Stimulated activated CD8-positive, alpha-beta memory T cell treated with anti-CD3 and anti-CD28 coated beads, Interleukin-4, amount 100 ng/mL, for 48 hours (primary cell): Measurements from ENCODE around the gene TMEM164.

Source experiments
- DNase-seq: peaks from one replicate; pipeline ENCODE4 v3.0.0-alpha.2; 2020

TMEM164 gene

GRCh38 chrX:110004215-110004614 is 1.3 kb downstream of the TMEM164 start:
- no peak for DNase-seq

- no peak for DNase-seq
These were observed 1.9 kb downstream of the TMEM164 start for GRCh38 chrX:110004731-110005369.

GRCh38 chrX:110006161-110006560 is 3.2 kb downstream of the TMEM164 start:
- DNase-seq: no peak

- no peak for DNase-seq
These were observed 4.0 kb downstream of the TMEM164 start for GRCh38 chrX:110006821-110007375.

DNA sequence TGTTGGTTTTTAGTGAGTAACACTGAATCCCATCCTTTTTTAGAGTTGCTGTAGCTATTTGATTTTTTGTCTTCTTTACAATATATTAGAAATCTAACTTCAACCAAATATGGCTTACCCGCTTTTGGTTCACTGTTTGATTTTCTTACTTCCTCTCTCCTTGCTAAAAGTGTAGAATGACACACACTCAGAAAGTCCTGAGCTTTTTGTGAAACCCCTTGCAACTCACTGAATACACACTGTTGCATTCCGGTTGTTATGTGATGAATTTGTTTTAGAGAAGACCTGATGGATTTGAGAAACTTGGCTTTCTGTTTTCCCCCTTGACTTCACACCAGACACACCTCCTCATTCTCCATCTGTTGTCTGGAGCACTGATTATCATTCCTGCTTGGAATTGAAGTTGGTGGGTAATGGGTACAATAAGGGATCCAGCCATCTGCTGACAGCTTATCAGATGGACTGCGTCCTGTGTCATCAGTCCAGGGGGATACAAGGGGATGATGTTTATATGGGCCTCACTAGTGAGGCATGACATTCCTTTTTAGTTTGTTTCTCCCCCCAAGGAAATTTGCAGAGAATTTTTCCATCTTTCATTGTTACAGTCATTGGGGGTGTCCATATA is 5.2 kb downstream of the TMEM164 start:
- no peak for DNase-seq

DNA sequence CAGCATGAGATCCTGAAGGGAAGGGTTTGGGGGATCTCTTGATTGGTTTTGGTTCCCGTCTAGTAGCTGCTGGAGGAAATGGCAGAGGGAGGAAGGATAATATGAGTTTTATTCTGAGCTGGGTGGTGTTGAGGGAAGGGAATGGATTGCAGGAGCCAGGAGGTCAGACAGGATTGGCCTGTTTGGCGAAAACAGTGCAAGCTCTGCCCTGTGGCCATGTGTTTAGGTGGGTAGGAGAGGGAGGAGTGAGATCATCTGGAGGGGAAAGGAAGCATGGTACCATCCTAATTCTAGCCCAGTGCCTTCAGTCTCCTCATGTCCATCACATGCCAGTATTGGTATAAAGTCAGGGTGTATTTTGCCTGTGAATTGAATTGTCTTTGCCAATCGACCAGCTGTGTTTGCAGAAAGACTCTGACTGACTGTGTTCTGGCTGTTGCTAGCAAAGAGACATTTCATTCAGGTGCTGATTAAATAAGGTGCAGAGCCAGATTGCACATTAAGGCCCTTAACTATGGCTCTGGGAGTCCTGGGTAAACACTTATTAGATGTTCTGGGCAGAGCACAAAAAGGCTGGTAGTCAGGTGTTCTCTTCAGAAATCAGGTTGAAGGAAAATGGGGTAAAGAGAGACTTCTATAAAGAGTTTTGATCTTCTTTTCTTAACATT is 10.0 kb downstream of the TMEM164 start:
- DNase-seq: no peak

DNA sequence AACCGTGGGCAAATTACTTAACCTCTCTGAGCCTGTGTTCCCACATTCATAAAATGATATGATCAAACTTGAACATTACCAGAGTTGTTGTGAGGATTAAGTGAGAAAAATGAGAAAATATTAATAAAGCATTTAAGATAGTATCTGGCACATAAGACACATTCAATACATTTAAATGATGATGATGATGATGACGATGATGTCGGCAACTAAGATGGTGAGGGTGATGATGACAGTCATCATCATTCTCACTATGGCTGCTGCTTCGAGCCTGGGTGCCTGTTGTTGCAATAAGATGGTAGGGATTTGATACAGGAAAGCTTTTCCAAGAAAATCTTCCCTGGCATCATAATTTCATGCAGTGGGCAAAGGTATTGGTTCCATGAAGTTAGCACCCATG is 11.1 kb downstream of the TMEM164 start:
- DNase-seq: no peak

DNA sequence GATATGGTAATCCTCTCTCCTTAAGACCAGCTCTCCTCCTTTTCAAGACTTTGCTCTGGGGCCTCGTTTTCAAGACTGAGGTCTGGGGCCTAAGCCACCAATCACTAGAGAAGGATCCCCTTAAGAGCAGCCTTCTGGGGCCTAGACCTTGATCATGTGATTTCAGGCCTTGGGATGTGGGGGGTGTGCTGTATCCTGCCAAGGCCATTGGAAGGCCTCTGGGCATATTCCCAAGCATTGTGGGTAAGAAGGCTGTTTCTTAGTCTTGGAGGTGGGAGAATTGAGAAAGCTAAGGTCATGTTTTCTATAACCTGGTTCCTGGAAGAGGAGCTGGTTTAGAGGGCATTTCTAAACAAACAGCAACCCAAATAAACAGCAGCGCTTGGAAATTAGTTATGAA is 12.1 kb downstream of the TMEM164 start:
- DNase-seq: no peak

GRCh38 chrX:110015915-110016314 is 13.0 kb downstream of the TMEM164 start:
- no peak for DNase-seq

GRCh38 chrX:110020536-110020935 is 17.6 kb downstream of the TMEM164 start:
- DNase-seq: no peak

GRCh38 chrX:110021258-110022022 is 18.5 kb downstream of the TMEM164 start:
- no peak for DNase-seq

GRCh38 chrX:110022599-110023448 is 19.9 kb downstream of the TMEM164 start:
- DNase-seq: no peak

DNA sequence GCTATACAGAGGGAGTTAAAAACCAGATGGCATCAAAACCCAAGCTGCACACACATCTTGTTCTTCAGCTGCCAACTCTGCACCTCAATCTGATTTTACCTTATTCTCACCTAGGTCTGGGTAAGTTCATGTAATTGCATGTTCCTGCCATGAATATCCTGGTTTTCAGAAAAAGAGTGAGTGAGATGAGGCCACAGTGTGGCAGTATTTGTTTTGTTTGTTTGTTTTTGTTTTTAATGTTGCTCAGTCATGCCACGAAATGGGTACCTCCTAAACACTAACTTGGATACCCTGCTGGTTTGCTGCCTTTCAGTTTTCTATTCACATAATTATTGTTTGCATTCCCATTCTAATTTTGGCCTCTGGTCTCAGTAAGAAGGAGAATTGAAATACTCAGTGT is 22.5 kb downstream of the TMEM164 start:
- DNase-seq: no peak

DNA sequence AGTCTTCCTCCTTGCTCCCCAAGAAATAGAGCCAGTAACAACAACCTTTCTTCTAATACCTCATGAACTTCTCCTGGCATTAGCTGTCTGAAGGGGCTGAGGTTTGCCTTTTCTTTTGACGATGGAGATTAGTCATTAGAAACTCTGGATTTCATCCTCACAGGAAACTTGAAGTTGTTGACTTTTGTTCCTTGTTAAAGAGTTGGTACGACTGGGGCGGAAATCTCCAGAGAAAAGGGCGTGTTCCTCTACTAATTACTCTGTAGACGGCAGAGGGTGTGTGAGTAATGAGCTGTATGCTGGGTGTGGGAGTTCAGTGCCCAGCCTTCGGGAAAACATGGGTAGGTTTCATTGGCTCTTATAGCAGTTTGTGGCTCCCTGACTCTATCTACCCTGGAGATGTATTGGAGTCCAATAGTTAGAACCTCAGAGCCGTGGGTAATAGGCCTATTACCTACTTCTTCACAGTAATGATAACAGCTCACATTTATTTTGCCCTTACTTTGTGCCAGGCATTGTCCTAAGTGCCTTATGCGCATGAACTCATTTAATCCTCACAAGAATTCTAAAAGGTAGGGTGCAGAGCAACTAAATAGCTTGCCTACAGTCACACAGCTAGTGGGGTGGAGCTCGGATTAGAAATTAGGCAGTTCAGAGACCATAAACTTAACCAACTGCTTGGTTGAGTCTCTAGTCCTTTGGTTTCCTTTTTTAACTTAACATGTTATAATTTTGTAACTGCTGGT is 23.4 kb downstream of the TMEM164 start:
- no peak for DNase-seq

- DNase-seq: no peak
These were observed 29.7 kb downstream of the TMEM164 start for GRCh38 chrX:110032534-110033147.

DNA sequence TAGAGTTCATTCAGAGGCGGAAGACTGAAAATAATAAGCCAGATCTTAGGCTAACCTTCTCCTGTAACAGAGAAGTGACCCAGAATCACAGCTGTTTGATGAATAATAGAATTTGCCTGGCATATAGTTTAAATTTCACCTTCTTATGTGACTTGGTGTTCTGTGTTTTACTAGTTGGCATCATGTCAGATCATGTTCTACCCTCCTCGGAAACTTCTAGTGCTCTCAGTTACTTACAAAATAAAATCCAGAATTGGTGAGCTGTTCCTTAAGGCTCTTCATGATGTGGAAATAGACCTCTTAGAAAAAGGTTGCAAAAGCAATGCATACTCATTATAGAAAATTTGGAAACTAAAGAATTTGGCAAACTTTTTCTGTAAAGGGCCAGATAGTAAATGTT is 31.1 kb downstream of the TMEM164 start:
- DNase-seq: no peak

DNA sequence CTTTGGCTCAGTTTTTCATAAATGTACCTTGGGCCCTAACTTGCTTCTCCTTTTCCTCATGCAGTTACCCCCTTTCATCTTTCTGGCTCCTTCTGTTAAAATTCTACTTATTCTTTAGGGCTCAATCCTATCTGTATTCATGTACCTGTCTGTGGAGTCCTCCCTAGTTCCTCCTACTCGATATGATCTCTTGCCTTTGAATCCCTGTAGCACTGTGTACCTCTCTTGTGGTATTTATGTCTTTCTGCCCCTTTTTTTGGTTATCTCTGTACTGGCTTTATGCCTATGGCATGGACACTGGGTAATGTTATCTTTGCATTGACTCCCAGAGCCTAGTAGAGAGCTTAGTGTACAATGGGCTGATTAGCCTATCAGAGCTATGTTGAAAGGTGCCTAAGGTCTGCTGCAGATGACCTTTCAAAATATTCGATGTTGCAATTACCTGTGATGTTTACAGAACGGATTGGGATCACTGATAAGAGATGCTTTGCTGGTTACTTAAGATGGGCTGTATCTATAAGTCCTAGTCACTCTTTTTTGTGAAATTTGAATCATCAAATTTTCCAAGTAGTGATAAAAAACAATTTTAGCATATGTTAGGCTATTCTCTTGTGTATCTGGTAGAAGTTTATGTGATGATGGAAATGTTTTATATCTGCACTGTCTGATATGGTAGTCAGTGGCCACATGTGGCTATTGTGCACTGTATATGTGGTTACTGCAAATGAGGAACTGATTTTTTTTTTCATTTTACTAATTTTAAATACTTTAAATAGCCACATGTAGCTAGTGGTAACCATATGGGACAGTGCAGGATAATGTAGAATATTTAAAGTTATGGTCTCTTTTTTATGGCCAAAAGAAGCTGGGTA is 33.5 kb downstream of the TMEM164 start:
- no peak for DNase-seq

DNA sequence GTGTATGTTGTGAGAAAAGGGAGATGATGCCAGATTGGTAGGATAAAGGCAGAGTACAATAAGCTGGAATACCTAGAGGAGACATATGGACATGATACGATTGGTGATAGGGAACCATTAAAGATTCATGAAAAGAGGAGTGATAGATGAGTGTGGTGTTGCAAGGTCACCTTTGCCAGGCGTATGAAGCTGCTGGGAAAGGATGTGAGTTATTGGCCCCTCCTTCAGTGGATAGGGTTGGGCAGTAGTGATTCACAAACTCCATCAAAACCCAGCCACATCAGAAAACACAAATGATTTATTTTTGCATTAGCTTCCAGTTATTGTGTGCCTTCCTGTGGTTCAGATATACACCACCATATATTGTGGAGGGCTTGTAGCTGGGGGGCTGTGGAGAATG is 34.3 kb downstream of the TMEM164 start:
- no peak for DNase-seq

GRCh38 chrX:110038900-110039299 is 36.0 kb downstream of the TMEM164 start:
- no peak for DNase-seq

DNA sequence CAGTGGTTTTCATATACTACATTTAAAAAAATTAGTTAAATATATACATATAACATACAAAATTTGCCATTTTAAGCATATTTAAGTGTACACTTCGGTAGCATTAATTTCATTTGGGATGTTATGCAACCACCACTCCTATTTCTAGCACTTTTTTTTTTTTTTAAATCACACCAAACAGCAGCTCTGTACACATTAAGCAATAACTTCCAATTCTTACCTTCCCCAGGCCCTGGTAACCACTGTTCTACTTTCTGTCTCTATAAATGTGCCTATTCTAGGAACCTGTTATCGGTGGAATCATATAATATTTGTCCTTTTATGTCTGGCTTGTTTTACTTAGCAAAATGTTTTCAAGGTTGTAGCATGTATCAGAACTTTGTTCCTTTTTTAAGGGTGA is 39.1 kb downstream of the TMEM164 start:
- no peak for DNase-seq
